ENCODE results near the gene WWOX.

Gene WWOX

GRCh38 chr16:78639775-78640174 is 540.3 kb downstream of the WWOX start:
- no peak for DNase-seq

- DNase-seq = no peak
Measured at GRCh38 chr16:78640886-78641285, 541.4 kb downstream of the WWOX start.

GRCh38 chr16:78641433-78641832 is 542.0 kb downstream of the WWOX start:
- DNase-seq = no peak

- no peak for DNase-seq
Measured at GRCh38 chr16:78642621-78643285, 543.3 kb downstream of the WWOX start.

- no peak for DNase-seq
Measured at GRCh38 chr16:78645657-78646056, 546.2 kb downstream of the WWOX start.

GRCh38 chr16:78647019-78647418 is 547.6 kb downstream of the WWOX start:
- no peak for DNase-seq

- DNase-seq = no peak
Measured at GRCh38 chr16:78647491-78647890, 548.0 kb downstream of the WWOX start.

GRCh38 chr16:78648517-78648916 is 549.1 kb downstream of the WWOX start:
- no peak for DNase-seq

- no peak for DNase-seq
Measured at GRCh38 chr16:78650339-78651074, 551.1 kb downstream of the WWOX start.

GRCh38 chr16:78654929-78655328 is 555.5 kb downstream of the WWOX start:
- DNase-seq = no peak

- DNase-seq = no peak
Measured at GRCh38 chr16:78655331-78656113, 556.1 kb downstream of the WWOX start.

- DNase-seq = no peak
Measured at GRCh38 chr16:78656887-78657286, 557.4 kb downstream of the WWOX start.

- no peak for DNase-seq
Measured at GRCh38 chr16:78659216-78659615, 559.8 kb downstream of the WWOX start.

GRCh38 chr16:78659668-78660217 is 560.3 kb downstream of the WWOX start:
- no peak for DNase-seq

GRCh38 chr16:78660795-78661194 is 561.3 kb downstream of the WWOX start:
- DNase-seq = no peak

GRCh38 chr16:78663690-78664089 is 564.2 kb downstream of the WWOX start:
- DNase-seq = no peak

- no peak for DNase-seq
Measured at GRCh38 chr16:78664811-78665772, 565.6 kb downstream of the WWOX start.

- DNase-seq = no peak
Measured at GRCh38 chr16:78666318-78666717, 566.9 kb downstream of the WWOX start.

GRCh38 chr16:78667675-78668074 is 568.2 kb downstream of the WWOX start:
- DNase-seq = no peak

GRCh38 chr16:78668393-78668792 is 568.9 kb downstream of the WWOX start:
- DNase-seq = no peak

- DNase-seq = no peak
Measured at GRCh38 chr16:78669994-78670393, 570.5 kb downstream of the WWOX start.
